ENCODE measurements around the gene PRR23C. TPM values are rescaled to one million over a fixed set of nuclear protein-coding genes. Genes with fewer than 3 reads are reported as not detected.

The PRR23C gene
- total and polyA plus RNA-seq, 9 of the 15 experiments (the other 6 are each of a cell fraction or from before 2014, with no cell fraction given): not detected

DNA sequence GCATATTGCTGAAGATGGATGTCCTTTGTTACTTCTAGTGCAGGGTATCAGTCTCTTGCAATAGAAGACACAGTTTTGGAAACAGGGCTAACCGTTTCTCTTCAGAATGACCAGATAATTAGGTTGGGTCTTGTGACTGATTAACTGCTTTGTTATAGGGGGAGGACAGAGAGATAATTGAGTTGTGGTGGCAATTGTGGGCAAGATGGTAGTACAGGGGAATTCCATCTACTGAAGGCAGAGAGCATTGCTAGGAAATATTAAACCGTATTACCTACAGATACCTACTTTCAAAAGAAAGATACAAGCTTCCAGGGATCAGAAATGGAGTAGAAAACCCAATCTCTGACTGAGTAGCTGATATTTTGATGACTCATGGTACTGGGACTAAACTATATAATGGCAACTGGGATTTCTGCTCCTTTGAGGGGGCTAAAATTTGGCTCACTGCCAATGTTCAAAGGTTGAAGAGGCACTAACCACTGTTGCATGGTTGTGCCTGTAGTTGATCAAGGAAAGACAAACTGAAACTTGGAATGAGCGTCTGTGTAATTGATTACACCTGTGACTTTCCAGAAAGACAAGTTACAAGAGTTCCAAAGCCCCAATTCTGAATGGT is 28.2 kb downstream of the PRR23C start:
- Histone ChIP-seq H3K4me3 (no peak overlapping the region), H3K4me1 (replicated peaks in 1 of 2; ENCODE audit: control insufficient read depth in 2 of 2, insufficient read depth in 2 of 2, low read length in 2 of 2) (peaks cover 0 to 2% of the 10 kb centered on the region in 2 experiments; a peak in 1 of 5 replicates), H3K36me3 (ENCODE audit: control insufficient read depth, insufficient read depth, low read length) (no peaks in the 10 kb centered on the region), H3K9me3 (replicated peaks; ENCODE audit: control insufficient read depth, insufficient read depth, low read depth, low read length) (no peaks in the 10 kb centered on the region), H2AFZ (ENCODE audit: low read depth, low read length) (peak overlapping the region; percentile 40; the same call in 1 of the 2 replicates), H3K27ac (ENCODE audit: extremely low read depth, low read depth, low read length) (no peak overlapping the region), H3K79me2 (ENCODE audit: control insufficient read depth, insufficient read depth, low read length) (no peaks in the 10 kb centered on the region), H4K20me1 (replicated peaks; ENCODE audit: control insufficient read depth, insufficient read depth, low read length) (no peaks in the 10 kb centered on the region), H3K4me2 (ENCODE audit: insufficient read depth, low read length) (no peak overlapping the region), H3K9ac (ENCODE audit: insufficient read depth in 1 of 2, low read depth in 2 of 2, low read length in 2 of 2) (no peak overlapping the region), H3K27me3 (ENCODE audit: control insufficient read depth in 2 of 2, insufficient read depth in 2 of 2, low read length in 2 of 2) (0 out of 5 replicates have a peak, but pooled peaks cover 0 to 3% of the 10 kb centered on the region in 2 experiments), H3K9me1 (ENCODE audit: control insufficient read depth, insufficient read depth, low read length) (no peaks in the 10 kb centered on the region)
- peak in 2 of 4 experiments; percentile 22 to 28 for DNase-seq (ENCODE audit: extremely low read depth in 1 of 4, low spot score in 3 of 4)
- ATAC-seq: no peak; the same call in 1 of the 3 replicates
- intact Hi-C loops (cut with micrococcal nuclease): no loop called here
- POLR2A ChIA-PET: interaction anchor here (1.4 kb wide), 1 partner anchor 9 kb away, joined by 4 read pairs; no protein-coding TSS in a partner anchor
- FAIRE-seq: peak; percentile 15
- BruUV-seq (replicated peaks): no TSS peak
- 4% methylated on average over 3 of the region's 3 CpGs for WGBS (ENCODE audit: insufficient coverage, low coverage, missing lambda C conversion rate)
- CTCF ChIA-PET (ENCODE audit: low intra/inter-chr PET ratio): no interaction called here
- in situ Hi-C loops (cut with MboI): no loop called here
- TF ChIP-seq, protein P1, sequence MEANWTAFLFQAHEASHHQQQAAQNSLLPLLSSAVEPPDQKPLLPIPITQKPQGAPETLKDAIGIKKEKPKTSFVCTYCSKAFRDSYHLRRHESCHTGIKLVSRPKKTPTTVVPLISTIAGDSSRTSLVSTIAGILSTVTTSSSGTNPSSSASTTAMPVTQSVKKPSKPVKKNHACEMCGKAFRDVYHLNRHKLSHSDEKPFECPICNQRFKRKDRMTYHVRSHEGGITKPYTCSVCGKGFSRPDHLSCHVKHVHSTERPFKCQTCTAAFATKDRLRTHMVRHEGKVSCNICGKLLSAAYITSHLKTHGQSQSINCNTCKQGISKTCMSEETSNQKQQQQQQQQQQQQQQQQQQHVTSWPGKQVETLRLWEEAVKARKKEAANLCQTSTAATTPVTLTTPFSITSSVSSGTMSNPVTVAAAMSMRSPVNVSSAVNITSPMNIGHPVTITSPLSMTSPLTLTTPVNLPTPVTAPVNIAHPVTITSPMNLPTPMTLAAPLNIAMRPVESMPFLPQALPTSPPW (CRISPR knock-in tag; IDR thresholded peaks at IDR 0.05): no peak
- TF ChIP-seq ZNF316 (IDR thresholded peaks at IDR 0.05): peak; percentile 81
- TF ChIP-seq HDAC1 (IDR thresholded peaks at IDR 0.05): no peak
- TF ChIP-seq NCOA1 (IDR thresholded peaks at IDR 0.05; ENCODE audit: low read depth): no peak
- no peak for TF ChIP-seq RNF219 (CRISPR knock-in tag; IDR thresholded peaks at IDR 0.05)
- TF ChIP-seq SP1 (CRISPR knock-in tag; IDR thresholded peaks at IDR 0.05): no peak
- no peak for TF ChIP-seq ARID2 (IDR thresholded peaks at IDR 0.05)
- TF ChIP-seq ZBTB33 (CRISPR knock-in tag; IDR thresholded peaks at IDR 0.05): no peak
- TF ChIP-seq, protein P2, sequence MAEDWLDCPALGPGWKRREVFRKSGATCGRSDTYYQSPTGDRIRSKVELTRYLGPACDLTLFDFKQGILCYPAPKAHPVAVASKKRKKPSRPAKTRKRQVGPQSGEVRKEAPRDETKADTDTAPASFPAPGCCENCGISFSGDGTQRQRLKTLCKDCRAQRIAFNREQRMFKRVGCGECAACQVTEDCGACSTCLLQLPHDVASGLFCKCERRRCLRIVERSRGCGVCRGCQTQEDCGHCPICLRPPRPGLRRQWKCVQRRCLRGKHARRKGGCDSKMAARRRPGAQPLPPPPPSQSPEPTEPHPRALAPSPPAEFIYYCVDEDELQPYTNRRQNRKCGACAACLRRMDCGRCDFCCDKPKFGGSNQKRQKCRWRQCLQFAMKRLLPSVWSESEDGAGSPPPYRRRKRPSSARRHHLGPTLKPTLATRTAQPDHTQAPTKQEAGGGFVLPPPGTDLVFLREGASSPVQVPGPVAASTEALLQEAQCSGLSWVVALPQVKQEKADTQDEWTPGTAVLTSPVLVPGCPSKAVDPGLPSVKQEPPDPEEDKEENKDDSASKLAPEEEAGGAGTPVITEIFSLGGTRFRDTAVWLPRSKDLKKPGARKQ (CRISPR knock-in tag; IDR thresholded peaks at IDR 0.05): no peak
- peak; percentile 51; the same call in 1 of the 2 replicates for TF ChIP-seq MAFF (IDR thresholded peaks at IDR 0.05; ENCODE audit: low read length)
- no peak for TF ChIP-seq ATF7 (IDR thresholded peaks at IDR 0.05)
- TF ChIP-seq, protein P3, sequence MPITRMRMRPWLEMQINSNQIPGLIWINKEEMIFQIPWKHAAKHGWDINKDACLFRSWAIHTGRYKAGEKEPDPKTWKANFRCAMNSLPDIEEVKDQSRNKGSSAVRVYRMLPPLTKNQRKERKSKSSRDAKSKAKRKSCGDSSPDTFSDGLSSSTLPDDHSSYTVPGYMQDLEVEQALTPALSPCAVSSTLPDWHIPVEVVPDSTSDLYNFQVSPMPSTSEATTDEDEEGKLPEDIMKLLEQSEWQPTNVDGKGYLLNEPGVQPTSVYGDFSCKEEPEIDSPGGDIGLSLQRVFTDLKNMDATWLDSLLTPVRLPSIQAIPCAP (CRISPR knock-in tag; IDR thresholded peaks at IDR 0.05; ENCODE audit: borderline replicate concordance): no peak
- TF ChIP-seq TCF7 (IDR thresholded peaks at IDR 0.05; ENCODE audit: borderline replicate concordance): no peak
- TF ChIP-seq MAFG (tag; conservative IDR thresholded peaks at IDR 0.05): peak; percentile 79
